ENCODE data around the gene SLC23A2.

SLC23A2 gene

GRCh38 chr20:5001174-5002076 lies at the start of gene SLC23A2:
SLC23A2 (minus strand) TSS chr20:5001510; CDS start chr20:4932562, 68,948 bp downstream.
- H3K27ac ChIP-seq: peak within 1 kb of the TSS; percentile 49
- TF ChIP-seq CTCF (conservative IDR thresholded peaks at IDR 0.05; ENCODE audit: low read depth): no peak
- POLR2A ChIA-PET (ENCODE audit: low non-redundant PET): no interaction called here
- CTCF ChIA-PET: no interaction called here
- peak; percentile 58 for DNase-seq (ENCODE audit: low spot score)

GRCh38 chr20:5046656-5047339 lies 45.5 kb upstream of the SLC23A2 start:
- TF ChIP-seq CTCF (conservative IDR thresholded peaks at IDR 0.05; ENCODE audit: low read depth): no peak
- ChIA-PET CTCF (no interaction called here), POLR2A (ENCODE audit: low non-redundant PET) (no interaction called here)
- H3K27ac ChIP-seq: no peak overlapping the region
- DNase-seq (ENCODE audit: low spot score): no peak

GRCh38 chr20:5045906-5046305 lies 44.6 kb upstream of the SLC23A2 start:
- CTCF ChIA-PET: no interaction called here
- TF ChIP-seq CTCF (conservative IDR thresholded peaks at IDR 0.05; ENCODE audit: low read depth): no peak
- POLR2A ChIA-PET (ENCODE audit: low non-redundant PET): no interaction called here
- H3K27ac ChIP-seq: no peak overlapping the region
- no peak for DNase-seq (ENCODE audit: low spot score)

- CTCF ChIA-PET: no interaction called here
These were observed 42.8 kb upstream of the SLC23A2 start for GRCh38 chr20:5044075-5044620.

GRCh38 chr20:5041433-5041832 lies 40.1 kb upstream of the SLC23A2 start:
- POLR2A ChIA-PET (ENCODE audit: low non-redundant PET): no interaction called here
- CTCF ChIA-PET: interaction anchor here (0.6 kb wide), 1 partner anchor 300 kb away, joined by 3 read pairs; no protein-coding TSS in a partner anchor
- TF ChIP-seq CTCF (conservative IDR thresholded peaks at IDR 0.05; ENCODE audit: low read depth): no peak
- no peak for DNase-seq (ENCODE audit: low spot score)
- no peak overlapping the region for H3K27ac ChIP-seq

More at GRCh38 chr20:5044075-5044620, 42.8 kb upstream of the SLC23A2 start:
- POLR2A ChIA-PET (ENCODE audit: low non-redundant PET): no interaction called here
- DNase-seq (ENCODE audit: low spot score): no peak
- no peak for TF ChIP-seq CTCF (conservative IDR thresholded peaks at IDR 0.05; ENCODE audit: low read depth)
- no peak overlapping the region for H3K27ac ChIP-seq

GRCh38 chr20:5040345-5040744 lies 39.0 kb upstream of the SLC23A2 start:
- ChIA-PET POLR2A (ENCODE audit: low non-redundant PET) (no interaction called here), CTCF (no interaction called here)
- TF ChIP-seq CTCF (conservative IDR thresholded peaks at IDR 0.05; ENCODE audit: low read depth): no peak

More at GRCh38 chr20:5040345-5040744, 39.0 kb upstream of the SLC23A2 start:
- H3K27ac ChIP-seq: no peak overlapping the region
- no peak for DNase-seq (ENCODE audit: low spot score)

All from RWPE1 (cell line).